Neutrophil (primary cell): ENCODE results near the gene GTF3C2.

Experiments
- H3K27ac ChIP-seq: fragments of 200-600 bp; sonication (generic); 2 replicates; pipeline ENCODE4 v1.5.1; 2016; ENCODE audit warnings: mild to moderate bottlenecking, moderate library complexity
- H3K27me3 ChIP-seq: fragments of 200-600 bp; sonication (generic); 2 replicates; pipeline ENCODE4 v1.6.0; 2016; ENCODE audit warnings: mild to moderate bottlenecking
- H3K36me3 ChIP-seq: fragments of 200-600 bp; sonication (generic); 2 replicates; pipeline ENCODE4 v1.5.1; 2017
- H3K4me1 ChIP-seq, 2 experiments: fragments of 200-600 bp in 1 of 2; sonication (generic) in 1 of 2; 1 replicate in 1 of 2; 2 replicates in 1 of 2; pipeline versions ENCODE4 v1.5.1 to v1.6.1; 2013 to 2016; ENCODE audit warnings: low read depth in 1 of 2, low read length in 1 of 2, mild to moderate bottlenecking in 1 of 2, moderate library complexity in 1 of 2; ENCODE audit not compliant: control insufficient read depth in 1 of 2, insufficient read depth in 1 of 2
- H3K4me3 ChIP-seq, 2 experiments: fragments of 200-600 bp in 1 of 2; sonication (generic) in 1 of 2; 1 replicate in 1 of 2; 2 replicates in 1 of 2; pipeline ENCODE4 v1.5.1; 2013 to 2016; ENCODE audit warnings: low read depth in 1 of 2, low read length in 1 of 2, mild to moderate bottlenecking in 1 of 2, moderate library complexity in 1 of 2
- H3K9me3 ChIP-seq: fragments of 200-600 bp; sonication (generic); 2 replicates; pipeline ENCODE4 v1.5.1; 2016
- CTCF ChIP-seq: fragments of 200-600 bp; sonication (generic); IDR thresholded peaks from 2 replicates; pipeline ENCODE4 v1.5.1; 2016; ENCODE audit warnings: antibody characterized with exemption

The GTF3C2 gene

GRCh38 chr2:27351802-27352598 lies 4.6 kb downstream of the GTF3C2 start:
- Histone ChIP-seq H3K36me3 (peaks cover 10% of the 10 kb centered on the region), H3K27ac (no peak overlapping the region), H3K4me1 (peaks cover 12 to 18% of the 10 kb centered on the region in 2 experiments), H3K9me3 (no peaks in the 10 kb centered on the region), H3K27me3 (no peaks in the 10 kb centered on the region), H3K4me3 (no peak overlapping the region)
- TF ChIP-seq CTCF, result no peak

GRCh38 chr2:27350106-27350693 lies 6.4 kb downstream of the GTF3C2 start:
- no peak overlapping the region for H3K27ac ChIP-seq
- H3K27me3 ChIP-seq, result no peaks in the 10 kb centered on the region
- no peak for TF ChIP-seq CTCF
- no peak overlapping the region for H3K4me3 ChIP-seq
- peaks cover 2 to 4% of the 10 kb centered on the region in 2 experiments for H3K4me1 ChIP-seq
- peaks cover 10% of the 10 kb centered on the region for H3K36me3 ChIP-seq
- H3K9me3 ChIP-seq, result no peaks in the 10 kb centered on the region

DNA sequence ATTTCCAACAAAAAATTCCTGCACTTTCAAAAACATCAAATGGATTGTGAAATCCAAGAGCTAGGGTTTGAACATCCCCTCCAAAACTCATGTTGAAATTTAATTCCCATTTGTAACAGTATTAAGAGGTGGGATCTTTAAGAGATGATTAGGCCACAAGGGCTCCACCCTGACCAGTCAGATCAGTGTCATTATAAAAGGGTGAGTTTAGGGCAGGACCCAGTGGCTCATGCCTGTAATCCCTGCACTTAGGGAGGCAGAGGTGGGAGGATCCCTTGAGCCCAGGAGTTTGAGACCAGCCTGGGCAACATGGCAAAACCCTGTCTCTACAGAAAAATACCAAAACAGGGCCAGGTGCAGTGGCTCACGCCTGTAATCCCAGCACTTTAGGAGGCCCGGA lies 8.9 kb downstream of the GTF3C2 start:
- Histone ChIP-seq H3K4me1 (no peaks in the 10 kb centered on the region), H3K36me3 (peaks cover 20% of the 10 kb centered on the region), H3K4me3 (no peak overlapping the region), H3K27ac (no peak overlapping the region), H3K9me3 (no peaks in the 10 kb centered on the region), H3K27me3 (no peaks in the 10 kb centered on the region)
- no peak for TF ChIP-seq CTCF

GRCh38 chr2:27336173-27336572 lies 20.4 kb downstream of the GTF3C2 start:
- H3K4me1 ChIP-seq, result no peaks in the 10 kb centered on the region
- H3K27me3 ChIP-seq, result no peaks in the 10 kb centered on the region
- H3K4me3 ChIP-seq, result no peak overlapping the region
- no peak overlapping the region for H3K27ac ChIP-seq
- no peaks in the 10 kb centered on the region for H3K9me3 ChIP-seq
- H3K36me3 ChIP-seq, result peaks cover 95% of the 10 kb centered on the region
- no peak for TF ChIP-seq CTCF

DNA sequence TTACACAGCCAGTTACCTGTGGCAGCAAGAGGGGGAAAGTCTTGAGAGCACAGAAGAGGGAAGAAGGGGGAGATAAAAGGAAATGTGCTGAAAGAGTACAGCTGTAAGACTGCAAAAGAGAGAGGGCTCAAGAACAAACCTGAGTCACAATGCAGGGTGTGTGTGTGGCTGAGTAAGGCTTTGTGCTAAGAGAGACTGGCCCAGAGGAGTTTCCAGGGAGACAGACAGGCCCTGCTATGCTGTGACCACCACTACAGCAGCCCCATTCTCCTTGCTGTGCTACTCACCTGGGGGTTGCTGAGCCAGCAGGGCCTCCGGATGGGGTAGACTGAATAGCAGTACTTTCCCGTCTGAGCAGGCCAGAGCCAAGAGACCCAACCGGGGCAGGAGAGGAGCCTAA lies 21.3 kb downstream of the GTF3C2 start:
- Histone ChIP-seq H3K9me3 (no peaks in the 10 kb centered on the region), H3K36me3 (peaks cover 93% of the 10 kb centered on the region), H3K27me3 (no peaks in the 10 kb centered on the region), H3K4me1 (no peaks in the 10 kb centered on the region), H3K4me3 (no peak overlapping the region), H3K27ac (no peak overlapping the region)
- no peak for TF ChIP-seq CTCF
